ENCODE measurements around the gene CAMK4.

GRCh38 chr5:111386832-111387162, 162.6 kb downstream of the CAMK4 start:
- TF ChIP-seq, protein P1, sequence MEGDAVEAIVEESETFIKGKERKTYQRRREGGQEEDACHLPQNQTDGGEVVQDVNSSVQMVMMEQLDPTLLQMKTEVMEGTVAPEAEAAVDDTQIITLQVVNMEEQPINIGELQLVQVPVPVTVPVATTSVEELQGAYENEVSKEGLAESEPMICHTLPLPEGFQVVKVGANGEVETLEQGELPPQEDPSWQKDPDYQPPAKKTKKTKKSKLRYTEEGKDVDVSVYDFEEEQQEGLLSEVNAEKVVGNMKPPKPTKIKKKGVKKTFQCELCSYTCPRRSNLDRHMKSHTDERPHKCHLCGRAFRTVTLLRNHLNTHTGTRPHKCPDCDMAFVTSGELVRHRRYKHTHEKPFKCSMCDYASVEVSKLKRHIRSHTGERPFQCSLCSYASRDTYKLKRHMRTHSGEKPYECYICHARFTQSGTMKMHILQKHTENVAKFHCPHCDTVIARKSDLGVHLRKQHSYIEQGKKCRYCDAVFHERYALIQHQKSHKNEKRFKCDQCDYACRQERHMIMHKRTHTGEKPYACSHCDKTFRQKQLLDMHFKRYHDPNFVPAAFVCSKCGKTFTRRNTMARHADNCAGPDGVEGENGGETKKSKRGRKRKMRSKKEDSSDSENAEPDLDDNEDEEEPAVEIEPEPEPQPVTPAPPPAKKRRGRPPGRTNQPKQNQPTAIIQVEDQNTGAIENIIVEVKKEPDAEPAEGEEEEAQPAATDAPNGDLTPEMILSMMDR (IDR thresholded peaks at IDR 0.05; ENCODE audit: low read depth, low read length), result no peak
- TF ChIP-seq EZH2phosphoT487 (IDR thresholded peaks at IDR 0.05; ENCODE audit: low read depth), result no peak

Data from OCI-LY3 (cell line).